ENCODE data around the gene DLGAP1.

Gene DLGAP1

DNA sequence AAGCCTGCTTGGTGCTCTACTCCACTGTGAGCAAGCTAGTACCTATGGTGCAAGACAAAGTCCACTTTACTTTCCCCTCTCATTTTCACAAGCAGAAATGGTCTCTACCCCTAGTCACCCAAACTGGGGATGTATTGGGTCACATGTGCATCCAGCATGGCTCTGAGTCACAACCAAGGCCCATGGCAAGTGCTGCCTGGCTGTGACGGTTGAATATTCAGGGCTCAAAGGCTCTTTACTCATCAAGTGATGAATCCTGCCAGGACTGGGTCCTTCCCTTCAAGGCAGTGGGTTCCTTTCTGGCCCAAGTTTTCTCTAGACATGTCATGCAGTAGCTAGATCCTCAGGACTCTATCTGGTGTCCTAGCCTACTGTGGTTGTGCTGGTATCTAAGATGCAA, 311.5 kb downstream of the DLGAP1 start:
- DNase-seq: no peak

DNA sequence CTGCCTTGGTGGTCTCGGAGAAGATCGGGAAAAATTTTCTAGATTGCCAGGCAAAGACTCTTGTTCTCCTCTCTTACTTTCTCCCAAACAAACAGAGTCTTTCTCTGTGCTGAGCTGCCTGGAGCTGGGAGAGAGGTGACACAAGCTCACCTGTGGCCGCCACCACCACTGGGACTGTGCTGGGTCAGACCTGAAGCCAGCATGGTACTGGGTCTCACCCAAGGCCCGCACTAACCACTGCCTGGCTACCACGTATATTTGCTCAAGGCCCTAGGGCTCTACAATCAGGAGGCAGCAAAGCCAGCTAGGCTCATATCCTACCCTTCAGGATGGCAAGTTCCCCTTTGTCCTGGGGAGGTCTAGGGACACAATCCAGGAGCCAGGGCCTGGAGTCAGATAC, 312.2 kb downstream of the DLGAP1 start:
- DNase-seq: no peak

DNA sequence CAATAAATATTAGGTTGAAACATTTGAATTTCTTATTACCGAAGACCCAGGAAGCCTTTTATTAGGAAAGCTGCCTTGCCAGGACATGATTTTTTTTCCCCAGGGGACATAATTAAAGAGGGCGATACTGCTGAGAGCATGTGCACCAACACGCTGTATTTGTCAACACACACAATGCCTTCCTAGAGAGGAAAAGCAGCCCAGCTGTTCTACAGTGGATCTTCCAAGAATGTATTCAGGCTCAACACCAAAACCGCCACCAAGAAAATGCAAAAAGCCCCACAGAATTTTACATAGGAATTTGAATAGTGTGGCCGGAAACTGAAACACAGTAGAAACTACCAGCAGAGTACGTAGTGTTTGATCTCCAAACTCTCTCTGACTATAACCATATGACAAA, 320.4 kb downstream of the DLGAP1 start:
- no peak for DNase-seq

DNA sequence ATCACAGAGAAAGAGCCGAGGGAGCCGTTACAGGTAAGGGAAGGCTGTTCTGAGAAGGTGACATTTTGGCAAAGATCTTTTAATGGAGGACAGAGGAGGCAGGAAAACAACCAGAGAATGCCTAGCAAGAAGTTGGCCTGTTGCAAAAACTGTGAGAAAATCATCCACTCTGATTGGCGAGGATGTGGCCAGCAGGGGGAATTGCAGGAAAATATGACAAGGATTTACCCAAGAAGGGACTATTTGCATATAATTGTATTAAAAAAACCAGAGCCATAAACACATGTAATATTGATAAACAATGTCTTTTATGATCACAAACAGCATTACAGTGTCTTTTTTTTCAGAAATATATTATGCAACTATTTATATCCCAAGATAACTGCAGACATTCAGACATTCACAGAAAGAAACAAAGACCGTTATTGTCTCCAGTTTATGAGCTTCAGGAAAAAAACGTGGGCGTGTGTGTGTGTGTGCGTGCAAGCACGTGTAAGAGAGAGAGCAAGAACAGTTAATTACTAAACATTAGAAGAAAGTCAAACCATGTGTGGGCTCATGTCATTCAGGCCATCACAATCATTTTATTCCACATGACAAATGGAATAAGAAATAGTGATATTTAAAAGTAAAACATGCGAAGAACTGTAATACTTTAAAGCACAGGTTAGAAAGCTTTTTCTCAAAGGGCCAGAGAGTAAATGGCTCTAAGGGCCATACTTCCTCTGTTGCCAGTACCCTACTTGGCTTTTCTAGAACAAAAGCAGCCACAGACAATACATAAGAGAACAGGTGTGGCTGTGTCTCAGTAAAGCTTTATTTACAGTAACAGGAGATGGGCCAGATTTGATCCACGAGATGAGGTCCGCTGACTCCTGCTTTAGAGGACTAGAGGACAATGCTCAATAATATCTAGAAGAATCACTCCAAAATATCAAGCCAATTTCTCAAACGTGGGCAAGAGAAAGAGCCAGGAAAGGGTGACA, 324.1 kb downstream of the DLGAP1 start:
- no peak for DNase-seq

DNA sequence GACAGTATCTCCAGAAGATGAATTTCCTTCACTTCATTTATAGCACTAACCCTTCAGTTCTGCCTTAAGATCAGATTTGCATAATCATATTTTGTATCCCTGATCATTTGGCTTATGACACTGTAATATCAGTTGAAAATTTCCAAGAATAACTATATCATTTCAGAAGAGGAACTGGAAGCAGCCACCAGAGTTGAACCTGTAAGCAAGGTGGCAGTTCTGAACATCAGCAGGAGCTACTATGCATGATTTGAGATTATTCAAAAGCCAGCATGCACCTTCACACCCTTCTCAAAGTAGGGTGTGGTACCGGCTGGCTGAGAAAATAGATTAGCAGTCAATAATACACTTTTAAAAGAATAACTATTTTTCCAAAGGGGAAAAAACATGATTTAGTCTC, 328.2 kb downstream of the DLGAP1 start:
- DNase-seq: no peak

DNA sequence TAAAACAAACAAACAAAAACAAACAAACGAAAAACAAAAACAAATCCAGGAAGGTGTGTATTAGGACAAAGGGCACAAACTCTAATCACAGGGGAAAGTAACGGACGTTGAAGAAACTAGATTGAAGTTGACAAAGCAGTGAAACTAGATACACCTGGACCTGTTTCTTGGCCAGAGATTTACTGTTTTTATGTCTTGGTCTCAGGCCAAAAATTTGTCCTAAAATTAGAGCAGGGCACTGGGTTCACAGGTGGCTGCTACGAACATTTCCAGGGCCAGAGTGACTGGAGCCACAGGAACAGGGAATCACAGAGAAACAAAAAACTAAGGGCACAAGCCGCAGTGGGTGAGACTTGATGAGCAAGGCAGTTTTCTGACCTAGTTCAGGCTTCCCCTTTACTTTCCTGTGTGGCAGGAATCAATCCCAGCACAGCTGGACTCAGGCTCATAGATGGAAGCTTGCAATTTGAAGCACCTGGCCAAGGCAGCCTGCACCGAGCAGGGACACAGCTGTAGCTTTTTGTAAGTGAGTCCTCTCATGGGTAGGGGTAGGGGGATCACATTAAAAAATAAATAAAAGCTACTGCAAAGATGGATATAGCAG, 329.4 kb downstream of the DLGAP1 start:
- DNase-seq: no peak

DNA sequence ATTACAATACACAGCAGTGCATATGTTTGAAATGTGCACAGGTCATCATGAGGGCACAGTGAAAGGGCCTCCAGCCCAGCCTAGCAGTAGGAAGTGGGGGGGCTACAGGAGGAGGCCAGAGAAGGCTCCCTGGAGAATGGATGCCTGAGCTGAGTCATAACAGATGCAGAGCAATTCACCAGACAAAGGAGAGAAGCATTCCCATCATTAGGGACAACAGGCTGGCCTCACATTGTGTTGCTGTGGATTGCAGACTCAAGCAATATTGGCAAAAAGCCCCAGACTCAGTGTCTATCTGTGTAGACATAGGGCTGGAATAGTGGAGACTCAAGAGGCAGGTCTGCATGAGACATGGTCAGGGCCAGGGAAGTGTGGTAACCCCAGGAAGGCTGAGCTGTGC, 329.9 kb downstream of the DLGAP1 start:
- DNase-seq: no peak

DNA sequence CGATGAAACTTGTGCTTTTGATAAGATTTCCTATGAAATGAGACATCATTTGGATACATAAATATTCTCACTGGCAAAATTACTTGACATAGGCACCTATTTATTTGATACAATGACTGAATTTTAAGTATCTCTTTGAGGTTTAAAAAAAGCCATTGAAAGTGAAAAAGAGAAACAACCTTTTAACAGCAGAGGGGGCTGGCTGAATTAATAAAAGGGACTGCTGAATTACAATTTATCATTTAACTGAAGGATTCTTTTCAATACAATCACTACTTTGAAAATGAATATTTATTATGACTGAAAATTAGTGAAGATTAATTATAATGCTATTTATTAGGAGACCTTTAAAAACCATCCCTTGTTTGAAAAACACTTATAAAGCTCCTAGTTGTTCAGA, 335.3 kb downstream of the DLGAP1 start:
- no peak for DNase-seq

DNA sequence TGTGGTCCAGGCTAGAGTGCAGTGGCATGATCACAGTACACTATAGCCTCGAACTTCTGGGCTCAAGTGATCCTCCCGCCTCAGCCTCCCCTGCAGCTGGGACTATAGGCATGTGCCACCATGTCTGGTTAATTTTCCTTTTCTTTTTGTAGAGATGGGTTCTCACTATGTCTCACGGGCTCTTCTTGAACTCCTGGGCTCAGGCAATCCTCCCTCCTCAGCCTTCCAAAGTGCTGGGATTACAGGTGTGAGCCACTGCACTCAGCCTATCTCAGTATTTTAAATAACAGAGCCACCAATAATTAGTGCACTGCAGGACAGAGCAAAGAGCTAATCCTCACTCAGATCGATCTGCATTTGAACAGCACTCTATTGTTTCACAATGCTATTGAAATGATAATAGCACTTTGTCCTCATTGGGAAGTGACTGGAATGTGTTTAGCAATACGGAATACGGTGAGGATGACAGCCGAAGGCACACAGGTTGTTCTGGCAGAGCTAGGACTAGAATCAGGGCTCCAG, 335.9 kb downstream of the DLGAP1 start:
- DNase-seq: no peak

DNA sequence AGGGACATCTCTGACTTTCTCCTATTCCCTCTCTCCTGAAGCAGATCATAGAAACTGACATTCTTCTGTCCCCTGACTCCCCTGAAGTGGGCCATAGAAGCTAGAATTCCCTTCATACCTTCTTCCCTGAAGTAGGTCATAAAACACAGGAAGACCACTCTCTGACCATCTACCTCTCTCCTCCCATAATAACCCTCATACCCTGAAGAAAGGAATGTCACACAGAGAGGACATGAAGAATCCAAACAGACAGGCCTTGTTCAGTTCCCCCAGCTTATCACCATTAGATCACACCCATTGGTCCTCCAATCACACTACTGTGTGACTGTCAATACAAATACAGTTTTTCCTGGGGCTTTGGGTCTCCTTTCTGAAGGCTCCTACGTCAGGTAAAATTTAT, 347.1 kb downstream of the DLGAP1 start:
- DNase-seq: no peak

DNA sequence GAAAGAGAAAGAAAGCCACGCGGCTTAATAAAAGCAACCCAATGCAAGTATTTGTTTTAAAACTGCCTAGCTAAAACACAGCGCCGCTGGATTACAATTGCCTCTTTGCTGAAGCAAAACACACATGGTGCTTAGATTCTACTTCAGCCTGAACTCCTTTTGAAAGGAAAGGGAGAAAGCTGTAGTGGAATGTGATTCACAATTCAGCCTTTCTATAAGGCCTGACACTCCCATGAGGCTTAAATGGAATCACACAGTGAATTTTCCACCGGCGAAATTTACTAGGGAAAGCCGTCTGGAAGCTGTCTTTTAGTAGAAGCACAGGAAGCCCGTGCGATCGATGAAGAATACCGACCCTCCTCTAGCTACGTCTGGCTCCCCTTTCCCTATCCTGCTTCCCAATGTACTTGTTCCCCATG, 348.0 kb downstream of the DLGAP1 start:
- DNase-seq: no peak

DNA sequence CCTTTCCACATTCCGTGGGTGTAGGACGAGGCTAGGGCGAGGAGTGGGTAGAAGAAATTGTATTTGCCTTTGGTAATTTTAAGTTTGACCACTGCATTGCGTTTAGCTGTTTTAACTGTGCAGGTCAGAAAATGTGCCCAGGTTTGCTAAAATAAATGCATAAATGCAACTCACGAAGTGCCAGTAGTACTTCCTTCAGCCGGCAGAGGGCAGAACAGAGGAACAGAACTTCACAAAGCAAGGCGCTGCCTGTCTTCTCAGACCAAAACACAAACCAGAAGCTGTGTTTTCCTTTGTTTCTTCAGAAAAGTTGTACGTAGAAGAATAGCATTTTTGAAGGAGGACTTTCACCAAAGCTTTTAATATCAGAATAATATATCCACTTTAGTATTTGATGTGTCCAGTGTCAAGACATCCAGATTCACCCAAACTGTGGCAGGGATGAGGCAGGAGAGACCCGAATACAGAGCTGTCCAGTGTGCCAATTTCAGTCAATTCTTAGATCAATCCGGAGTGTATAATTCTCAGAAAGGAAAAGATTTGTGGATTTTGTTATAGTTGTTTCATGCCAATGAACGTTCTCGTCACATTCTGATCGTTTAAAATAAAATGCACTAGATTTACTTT, 348.6 kb downstream of the DLGAP1 start:
- DNase-seq: peak; percentile 50

DNA sequence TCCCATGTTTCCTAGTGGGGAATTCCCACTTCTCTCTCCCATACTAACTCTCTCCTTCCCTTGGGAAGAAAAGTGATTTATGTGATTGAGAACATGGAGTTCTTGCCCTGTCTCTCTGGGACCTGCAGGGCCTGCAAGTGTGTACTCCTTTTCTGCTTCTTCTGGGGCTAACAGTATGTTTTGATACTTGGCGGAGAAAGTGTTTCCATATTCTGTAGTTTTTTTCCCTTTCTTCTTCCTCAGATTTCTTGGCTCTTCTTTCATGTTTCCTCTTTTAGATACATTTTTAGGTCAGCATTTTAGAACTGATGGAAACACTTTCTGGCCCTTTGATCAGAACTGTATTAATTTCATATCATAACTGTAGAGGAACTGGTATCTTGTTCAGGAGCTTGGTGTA, 352.2 kb downstream of the DLGAP1 start:
- no peak for DNase-seq

DNA sequence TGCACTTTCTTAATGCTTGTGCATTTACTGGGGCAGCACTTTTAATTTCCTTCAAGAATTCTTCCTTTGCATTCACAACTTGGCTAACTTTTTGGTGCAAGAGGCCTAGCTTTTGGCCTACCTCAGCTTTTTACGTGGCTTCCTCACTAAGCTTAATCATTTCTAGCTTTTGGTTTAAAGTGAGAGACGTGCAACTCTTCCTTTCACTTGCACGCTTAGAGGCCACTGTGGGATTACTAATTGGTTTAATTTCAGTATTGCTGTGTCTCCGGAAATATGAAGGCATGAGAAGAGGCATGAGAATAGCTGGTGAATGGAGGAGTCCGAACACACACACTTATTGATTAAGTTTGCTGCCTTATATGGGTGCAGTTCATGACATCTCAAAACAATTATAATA, 354.1 kb downstream of the DLGAP1 start:
- no peak for DNase-seq

DNA sequence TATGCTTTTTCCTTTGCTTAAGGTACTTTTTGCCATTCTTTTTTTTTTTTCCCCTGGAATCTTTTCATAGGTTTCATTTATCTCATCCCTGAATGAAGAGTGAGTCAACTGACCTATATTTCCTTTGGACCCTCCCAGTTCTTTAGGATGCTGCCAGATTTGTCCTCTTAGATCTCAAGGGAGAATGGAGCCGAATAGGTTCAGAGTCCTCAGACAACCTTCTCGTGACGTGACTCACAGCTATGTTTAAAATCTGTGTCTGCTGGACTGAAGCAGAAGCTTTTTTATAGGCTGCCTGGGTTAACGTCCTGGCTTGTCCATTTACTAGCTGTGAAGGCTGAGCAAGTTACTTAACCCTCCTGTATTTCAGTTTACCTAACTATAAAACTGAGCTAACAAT, 358.6 kb downstream of the DLGAP1 start:
- DNase-seq: no peak

DNA sequence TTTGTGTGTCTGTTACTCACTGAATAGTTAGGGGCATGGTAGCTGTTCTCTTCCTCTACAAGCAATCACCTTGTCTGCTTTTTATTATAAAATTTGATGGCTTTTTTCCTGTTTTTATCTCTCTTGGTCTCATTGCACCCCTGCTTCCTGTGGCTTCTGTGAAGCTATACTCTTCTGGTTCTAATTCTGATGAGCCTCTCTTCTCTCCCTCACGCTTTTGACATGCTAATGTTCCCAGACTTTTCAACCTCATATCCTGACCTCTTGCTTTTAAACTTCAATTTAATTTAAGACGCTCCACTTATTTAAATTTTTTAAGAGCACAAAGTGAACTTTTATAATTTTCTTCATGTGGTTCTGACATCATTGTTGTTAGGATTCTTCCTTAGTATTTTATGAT, 361.4 kb downstream of the DLGAP1 start:
- no peak for DNase-seq

DNA sequence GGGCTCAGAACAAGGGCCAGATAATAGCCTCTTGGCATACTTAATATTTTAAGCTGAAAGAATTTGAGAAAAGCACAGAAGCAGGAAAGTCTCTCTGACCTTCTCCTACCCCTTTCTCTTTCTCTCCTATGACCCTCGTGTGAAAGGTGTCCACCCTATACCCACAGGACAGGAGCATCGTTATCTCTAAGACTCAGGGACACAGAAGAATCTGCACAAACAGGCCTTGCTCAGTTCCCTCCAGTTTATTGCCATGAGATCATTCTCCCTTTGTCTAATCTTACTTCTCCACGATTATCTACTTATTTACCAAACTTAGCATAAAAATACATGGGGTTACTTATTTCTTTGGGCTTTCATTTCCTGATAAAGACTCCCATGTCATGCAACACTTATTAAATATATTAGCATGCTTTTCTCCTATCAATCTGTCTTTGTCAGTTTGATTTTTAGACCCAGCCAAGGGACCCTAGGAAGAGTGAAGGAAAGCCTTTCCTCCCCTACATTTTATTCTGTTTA, 370.7 kb downstream of the DLGAP1 start:
- DNase-seq: no peak

DNA sequence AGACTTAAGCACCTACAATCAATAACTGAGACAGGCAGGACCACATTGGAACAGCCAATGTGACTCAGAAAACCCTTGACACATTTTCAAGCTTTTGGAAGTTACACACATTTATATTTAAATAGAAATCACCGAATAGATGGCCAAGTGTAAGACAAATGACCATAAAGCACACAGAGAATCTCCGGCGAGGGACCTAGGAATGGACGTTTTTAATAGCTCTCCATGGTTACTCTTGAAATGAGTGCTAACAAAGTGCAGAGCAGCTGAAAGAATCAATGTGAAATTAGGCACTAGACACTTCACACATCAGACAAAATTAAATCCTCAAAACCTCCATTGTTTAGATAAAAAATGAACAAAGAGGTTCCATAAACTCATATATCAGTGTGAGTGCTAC, 376.9 kb downstream of the DLGAP1 start:
- DNase-seq: no peak

DNA sequence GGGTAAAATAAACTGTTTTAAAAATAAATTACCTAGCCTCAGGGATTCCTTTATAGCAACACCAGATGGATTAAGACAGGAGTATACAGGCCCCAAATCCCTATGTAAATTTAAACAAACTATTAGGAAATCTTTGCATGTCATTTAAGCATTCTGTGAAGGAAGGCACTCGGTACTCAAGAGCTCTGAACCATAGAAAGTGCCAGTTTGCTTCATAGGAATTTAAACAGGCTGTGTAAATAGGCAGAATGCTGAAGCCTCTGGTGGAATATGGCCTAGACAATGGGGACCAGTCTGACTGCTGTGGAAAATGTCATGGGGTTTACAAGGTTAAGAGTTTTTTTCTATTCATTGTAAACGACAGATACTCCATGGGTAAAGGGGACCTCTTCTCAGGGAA, 377.4 kb downstream of the DLGAP1 start:
- no peak for DNase-seq

DNA sequence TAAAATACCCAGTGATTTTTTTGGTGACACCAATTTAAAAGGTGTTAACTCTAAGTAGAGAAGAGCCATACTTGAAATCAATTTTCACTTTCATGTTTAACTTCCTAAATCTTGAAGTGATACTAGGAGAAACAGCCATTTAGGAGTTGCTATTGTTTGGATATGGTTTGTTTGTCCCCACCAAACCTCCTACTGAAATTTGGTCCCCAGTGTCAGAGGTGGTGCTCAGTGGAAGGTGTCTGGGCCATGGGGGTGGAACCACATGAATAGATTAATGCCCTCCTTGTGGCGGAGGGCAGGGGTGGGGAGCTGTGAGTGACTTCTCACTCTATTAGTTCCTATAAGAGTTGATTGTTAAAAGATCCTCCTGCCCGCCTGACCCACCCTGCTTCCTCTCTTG, 377.9 kb downstream of the DLGAP1 start:
- DNase-seq: no peak

DNA sequence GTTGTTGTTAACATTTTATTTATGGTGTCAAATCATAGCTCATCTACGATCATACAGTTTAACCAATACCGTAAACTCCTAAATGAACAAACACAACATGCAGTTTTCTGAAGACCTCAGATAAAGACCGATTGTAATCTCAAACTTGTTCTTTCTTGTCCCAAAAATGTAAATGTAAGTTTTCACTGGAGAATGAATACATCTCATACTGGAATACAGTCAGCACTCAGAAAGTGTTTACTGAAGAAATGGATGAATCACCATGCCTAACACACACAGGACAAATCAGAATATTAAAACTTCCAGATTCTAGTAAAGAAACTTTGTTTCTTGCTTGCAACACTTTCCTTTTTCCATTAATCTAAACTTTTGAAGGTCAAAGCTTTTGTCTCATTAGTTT, 380.5 kb downstream of the DLGAP1 start:
- DNase-seq: no peak

DNA sequence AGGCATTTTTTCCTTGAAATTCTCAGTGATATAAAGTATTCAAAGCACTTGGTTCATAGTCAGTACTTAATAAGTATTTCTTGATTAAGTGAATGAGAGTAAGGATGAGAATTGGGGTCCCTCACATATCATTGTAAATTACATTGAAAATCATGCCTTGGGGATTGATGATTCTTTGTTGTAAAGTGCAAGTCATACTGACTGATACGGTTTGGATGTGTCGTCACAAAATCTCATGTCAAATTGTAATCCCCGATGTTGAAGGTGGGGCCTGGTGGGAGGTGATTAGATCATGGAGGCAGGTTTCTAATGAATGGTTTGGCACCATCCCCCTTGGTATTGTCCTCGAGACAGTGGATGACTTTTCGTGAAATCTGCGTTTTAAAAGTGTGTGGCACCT, 385.9 kb downstream of the DLGAP1 start:
- no peak for DNase-seq

DNA sequence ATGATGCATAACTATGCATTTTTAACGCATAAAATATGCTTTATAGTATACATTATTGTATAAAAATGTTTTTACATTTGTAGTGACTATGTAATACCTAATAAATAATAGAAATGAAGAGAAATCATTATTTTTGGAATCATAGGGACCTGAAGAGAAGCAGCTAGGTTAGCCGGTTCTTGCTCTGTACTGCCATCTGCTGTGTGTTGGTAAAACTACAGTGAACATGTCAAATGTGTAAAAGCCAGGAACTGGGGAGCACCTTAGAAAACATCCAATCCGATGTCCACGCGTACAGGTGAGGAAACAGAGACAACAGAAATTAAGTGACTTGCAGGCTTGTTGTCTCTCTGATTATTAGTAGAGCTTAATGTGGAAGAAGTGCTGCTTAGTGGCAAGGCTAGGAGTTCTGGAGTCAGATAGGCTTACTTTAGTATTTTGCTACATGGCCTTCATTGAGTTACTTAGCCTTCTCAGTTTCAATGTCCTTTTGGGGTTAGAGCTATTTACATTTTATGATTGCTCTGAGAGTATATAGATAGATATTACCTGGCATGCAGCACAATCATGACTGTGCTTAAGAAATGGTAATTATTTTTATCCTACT, 386.5 kb downstream of the DLGAP1 start:
- no peak for DNase-seq

Data from activated CD8-positive, alpha-beta memory T cell treated with anti-CD3 and anti-CD28 coated beads, Interleukin-2, amount 50 U/mL, for 4 hours (primary cell).